Smooth muscle cell (in vitro differentiated cells): ENCODE results near the gene CDRT4. TPM values are rescaled to one million over a fixed set of nuclear protein-coding genes. Genes with fewer than 3 reads are reported as not detected.
A peak's percentile ranks its signal among the peaks of the same experiment; 100 is the strongest.
"Not testable (repeated sequence)": the region's sequence is repeated elsewhere in the genome, so short reads cannot be mapped to it uniquely, and the experiment has no call there.

Experiments
- DNase-seq: peaks from one replicate; lab custom pipeline; 2025; ENCODE audit not compliant: unreplicated experiment; lab: John Stamatoyannopoulos, UW
- H2AFZ ChIP-seq: fragments of 200-600 bp; sonication (generic); 2 replicates; pipeline ENCODE4 v1.6.0; 2016; ENCODE audit warnings: antibody characterized with exemption, low read depth, mild to moderate bottlenecking
- H3F3A ChIP-seq: fragments of 200-600 bp; sonication (generic); 2 replicates; pipeline ENCODE4 v1.6.0; 2017; ENCODE audit warnings: antibody characterized with exemption, low read depth
- H3K27ac ChIP-seq: fragments of 200-600 bp; sonication (generic); 2 replicates; pipeline ENCODE4 v1.5.1; 2016; ENCODE audit warnings: low read depth, mild to moderate bottlenecking
- H3K27me3 ChIP-seq: fragments of 200-600 bp; sonication (generic); 2 replicates; pipeline ENCODE4 v1.6.1; 2016; ENCODE audit warnings: low read depth, mild to moderate bottlenecking
- H3K36me3 ChIP-seq: fragments of 200-600 bp; sonication (generic); 2 replicates; pipeline ENCODE4 v1.5.1; 2016; ENCODE audit warnings: low read depth
- H3K4me1 ChIP-seq: fragments of 200-600 bp; sonication (generic); 2 replicates; pipeline ENCODE4 v1.5.1; 2016; ENCODE audit warnings: low read depth
- H3K4me2 ChIP-seq: fragments of 200-600 bp; sonication (generic); 2 replicates; pipeline ENCODE4 v1.6.0; 2016; ENCODE audit warnings: mild to moderate bottlenecking
- H3K4me3 ChIP-seq: fragments of 200-600 bp; sonication (generic); 2 replicates; pipeline ENCODE4 v1.5.1; 2016; ENCODE audit warnings: mild to moderate bottlenecking
- H3K79me2 ChIP-seq: fragments of 200-600 bp; sonication (generic); 2 replicates; pipeline ENCODE4 v1.6.0; 2016; ENCODE audit warnings: low read depth, mild to moderate bottlenecking
- H3K9ac ChIP-seq: fragments of 200-600 bp; sonication (generic); 2 replicates; pipeline ENCODE4 v1.6.0; 2016; ENCODE audit warnings: low read depth
- H3K9me3 ChIP-seq: fragments of 200-600 bp; sonication (generic); replicated peaks from 2 replicates; pipeline ENCODE4 v1.5.1; 2016; ENCODE audit warnings: low read depth
- H4K20me1 ChIP-seq: fragments of 200-600 bp; sonication (generic); 2 replicates; pipeline ENCODE4 v1.6.0; 2016; ENCODE audit warnings: low read depth
- WGBS: methylation state at CpG from one replicate; pipeline ENCODE4 v1.1.7; 2016; ENCODE audit warnings: low lambda C conversion rate; 5-methylcytosine and 5-hydroxymethylcytosine counted together
- polyA plus RNA-seq: library from polyadenylated mRNA; unstranded; fragments of >200 nt; fragmentation: Nextera tagmentation; extraction: Ambion mirVana; gene quantifications from 2 replicates; pipeline ENCODE4 v1.2.1, GENCODE V29; 2016
- total RNA-seq: library from RNA; depleted of rRNA; stranded (reverse); fragments of >200 nt; gene quantifications from 2 replicates; pipeline ENCODE4 v1.2.3, GENCODE V29; 2014
- TF ChIP-seq, protein P1 (sequence below): fragments of 200-600 bp; sonication (generic); IDR thresholded peaks from 2 replicates; pipeline ENCODE4 v1.5.1; 2017; ENCODE audit warnings: borderline replicate concordance, mild to moderate bottlenecking, antibody characterized with exemption; ENCODE audit not compliant: insufficient read depth, poor library complexity, severe bottlenecking

Gene CDRT4
- total and polyA plus RNA-seq, 2 experiments from 2014 or later = 0.45 to 4.2 TPM

DNA sequence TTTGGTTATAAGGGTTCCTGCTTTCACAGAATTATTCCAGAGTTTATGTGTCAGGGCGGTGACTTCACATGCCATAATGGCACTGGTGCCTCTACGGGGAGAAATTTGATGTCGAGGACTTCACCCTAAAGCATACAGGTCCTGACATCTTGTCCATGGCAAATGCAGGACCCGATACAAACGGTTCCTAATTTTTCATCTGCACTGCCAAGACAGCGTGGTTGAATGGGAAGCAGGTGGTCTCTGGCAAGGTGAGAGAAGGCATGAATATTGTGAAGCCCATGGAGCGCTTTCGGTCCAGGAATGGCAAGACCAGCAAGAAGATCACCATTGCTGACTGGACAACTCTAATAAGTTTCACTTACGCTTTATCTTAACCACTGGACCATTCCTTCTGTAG is 39.6 kb upstream of the CDRT4 start:
- Histone ChIP-seq H3K27ac (no peak overlapping the region), H3K27me3 (no peaks in the 10 kb centered on the region), H4K20me1 (peaks cover 6% of the 10 kb centered on the region), H3K79me2 (no peaks in the 10 kb centered on the region), H3K4me3 (no peak overlapping the region), H3K4me1 (no peaks in the 10 kb centered on the region), H3F3A (peaks cover 2% of the 10 kb centered on the region), H3K9me3 (no peaks in the 10 kb centered on the region), H2AFZ (no peak overlapping the region), H3K4me2 (no peak overlapping the region), H3K9ac (no peak overlapping the region), H3K36me3 (no peaks in the 10 kb centered on the region)
- TF ChIP-seq, protein P1, sequence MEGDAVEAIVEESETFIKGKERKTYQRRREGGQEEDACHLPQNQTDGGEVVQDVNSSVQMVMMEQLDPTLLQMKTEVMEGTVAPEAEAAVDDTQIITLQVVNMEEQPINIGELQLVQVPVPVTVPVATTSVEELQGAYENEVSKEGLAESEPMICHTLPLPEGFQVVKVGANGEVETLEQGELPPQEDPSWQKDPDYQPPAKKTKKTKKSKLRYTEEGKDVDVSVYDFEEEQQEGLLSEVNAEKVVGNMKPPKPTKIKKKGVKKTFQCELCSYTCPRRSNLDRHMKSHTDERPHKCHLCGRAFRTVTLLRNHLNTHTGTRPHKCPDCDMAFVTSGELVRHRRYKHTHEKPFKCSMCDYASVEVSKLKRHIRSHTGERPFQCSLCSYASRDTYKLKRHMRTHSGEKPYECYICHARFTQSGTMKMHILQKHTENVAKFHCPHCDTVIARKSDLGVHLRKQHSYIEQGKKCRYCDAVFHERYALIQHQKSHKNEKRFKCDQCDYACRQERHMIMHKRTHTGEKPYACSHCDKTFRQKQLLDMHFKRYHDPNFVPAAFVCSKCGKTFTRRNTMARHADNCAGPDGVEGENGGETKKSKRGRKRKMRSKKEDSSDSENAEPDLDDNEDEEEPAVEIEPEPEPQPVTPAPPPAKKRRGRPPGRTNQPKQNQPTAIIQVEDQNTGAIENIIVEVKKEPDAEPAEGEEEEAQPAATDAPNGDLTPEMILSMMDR = no peak
- no peak for DNase-seq
- WGBS = 98% methylated on average over 9 of the region's 9 CpGs

DNA sequence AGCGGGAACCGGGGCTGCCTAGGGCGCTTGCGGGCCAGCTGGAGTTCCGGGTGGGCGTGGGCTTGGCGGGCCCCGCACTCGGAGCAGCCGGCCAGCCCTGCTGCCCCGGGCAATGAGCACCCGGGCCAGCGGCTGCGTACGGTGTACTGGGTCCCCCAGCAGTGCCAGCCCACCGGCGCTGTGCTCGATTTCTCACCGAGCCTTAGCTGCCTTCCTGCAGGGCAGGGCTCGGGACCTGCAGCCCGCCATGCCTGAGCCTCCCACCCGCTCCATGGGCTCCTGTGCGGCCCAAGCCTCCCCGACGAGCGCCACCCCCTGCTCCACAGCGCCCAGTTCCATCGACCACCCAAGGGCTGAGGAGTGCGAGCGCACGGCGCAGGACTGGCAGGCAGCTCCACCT is 38.3 kb upstream of the CDRT4 start:
- H3K4me2 ChIP-seq, H3K9me3 ChIP-seq, H3K79me2 ChIP-seq, H3K4me1 ChIP-seq, H3K27me3 ChIP-seq, H3K9ac ChIP-seq, H4K20me1 ChIP-seq, H2AFZ ChIP-seq, H3K27ac ChIP-seq, H3F3A ChIP-seq, H3K36me3 ChIP-seq, H3K4me3 ChIP-seq, DNase-seq: not testable (repeated sequence)
- over 99% methylated on average over 25 of the region's 32 CpGs for WGBS

GRCh38 chr17:15503731-15504130 is 36.3 kb upstream of the CDRT4 start:
- H3K4me2 ChIP-seq = no peak overlapping the region
- H4K20me1 ChIP-seq = no peaks in the 10 kb centered on the region
- no peak overlapping the region for H3K4me3 ChIP-seq
- TF ChIP-seq, protein P1 = no peak
- no peaks in the 10 kb centered on the region for H3K79me2 ChIP-seq
- no peak overlapping the region for H2AFZ ChIP-seq
- no peaks in the 10 kb centered on the region for H3K9me3 ChIP-seq
- DNase-seq = no peak
- no peaks in the 10 kb centered on the region for H3K36me3 ChIP-seq
- H3K27me3 ChIP-seq = no peaks in the 10 kb centered on the region
- WGBS = 96% methylated on average over 2 of the region's 2 CpGs
- H3K4me1 ChIP-seq = no peaks in the 10 kb centered on the region
- H3F3A ChIP-seq = no peaks in the 10 kb centered on the region
- no peak overlapping the region for H3K9ac ChIP-seq
- no peak overlapping the region for H3K27ac ChIP-seq

DNA sequence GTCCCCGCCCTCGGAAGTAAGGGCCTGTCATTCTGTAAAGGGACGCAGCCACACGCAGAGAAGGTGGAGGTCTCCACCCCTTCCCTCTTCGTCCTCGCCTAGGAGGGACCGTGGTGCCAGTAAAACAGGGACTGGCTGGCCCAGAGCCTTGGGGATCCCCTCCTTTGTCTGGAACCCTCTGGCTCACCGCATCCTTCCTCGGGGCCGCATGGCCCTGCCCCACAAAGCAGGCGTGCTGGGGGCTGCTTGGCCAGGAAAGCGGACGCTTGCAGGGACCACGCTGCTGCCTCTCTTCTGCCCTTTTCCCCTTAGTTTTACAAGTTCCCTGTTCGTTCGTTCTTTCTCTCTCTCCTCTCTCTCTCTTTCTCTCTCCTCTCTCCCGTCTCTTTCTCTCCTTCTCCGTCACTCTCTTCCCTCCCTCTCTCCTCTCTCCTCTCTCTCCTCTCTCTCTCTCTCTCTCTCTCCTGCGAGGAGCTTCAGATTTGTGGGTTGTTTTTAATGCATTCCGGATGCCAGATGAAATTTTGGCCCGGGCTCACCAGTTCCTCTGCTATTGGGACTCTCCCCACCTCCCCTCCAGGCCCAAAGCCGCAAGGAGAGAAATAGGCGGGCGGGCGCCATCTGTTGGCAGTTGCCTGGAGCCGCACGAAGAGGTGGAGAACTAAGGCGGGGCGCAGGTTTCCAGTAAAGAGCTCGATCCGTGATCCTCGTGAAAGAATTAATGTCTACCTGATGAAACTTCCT is 35.1 kb upstream of the CDRT4 start:
- no peak overlapping the region for H3K27ac ChIP-seq
- DNase-seq = peak; percentile 42
- WGBS = 40% methylated on average over 32 of the region's 32 CpGs
- no peak overlapping the region for H2AFZ ChIP-seq
- H3K36me3 ChIP-seq = no peaks in the 10 kb centered on the region
- no peaks in the 10 kb centered on the region for H3K79me2 ChIP-seq
- H3K9ac ChIP-seq = no peak overlapping the region
- no peaks in the 10 kb centered on the region for H3F3A ChIP-seq
- no peaks in the 10 kb centered on the region for H3K27me3 ChIP-seq
- H3K4me3 ChIP-seq = no peak overlapping the region
- H3K4me1 ChIP-seq = no peaks in the 10 kb centered on the region
- no peaks in the 10 kb centered on the region for H3K9me3 ChIP-seq
- no peaks in the 10 kb centered on the region for H4K20me1 ChIP-seq
- peak overlapping the region; percentile 76 for H3K4me2 ChIP-seq
- TF ChIP-seq, protein P1 = peak; percentile 90
